NOMO-1 treated with DMSO at 0.1 percent for 48 hours (cell line): ENCODE measurements around the gene RTTN.
"Not testable (repeated sequence)": the region's sequence is repeated elsewhere in the genome, so short reads cannot be mapped to it uniquely, and the experiment has no call there.

Experiments
- DNase-seq: peaks from one replicate; lab custom pipeline; 2025; ENCODE audit not compliant: unreplicated experiment; lab: John Stamatoyannopoulos, UW

The RTTN gene

DNA sequence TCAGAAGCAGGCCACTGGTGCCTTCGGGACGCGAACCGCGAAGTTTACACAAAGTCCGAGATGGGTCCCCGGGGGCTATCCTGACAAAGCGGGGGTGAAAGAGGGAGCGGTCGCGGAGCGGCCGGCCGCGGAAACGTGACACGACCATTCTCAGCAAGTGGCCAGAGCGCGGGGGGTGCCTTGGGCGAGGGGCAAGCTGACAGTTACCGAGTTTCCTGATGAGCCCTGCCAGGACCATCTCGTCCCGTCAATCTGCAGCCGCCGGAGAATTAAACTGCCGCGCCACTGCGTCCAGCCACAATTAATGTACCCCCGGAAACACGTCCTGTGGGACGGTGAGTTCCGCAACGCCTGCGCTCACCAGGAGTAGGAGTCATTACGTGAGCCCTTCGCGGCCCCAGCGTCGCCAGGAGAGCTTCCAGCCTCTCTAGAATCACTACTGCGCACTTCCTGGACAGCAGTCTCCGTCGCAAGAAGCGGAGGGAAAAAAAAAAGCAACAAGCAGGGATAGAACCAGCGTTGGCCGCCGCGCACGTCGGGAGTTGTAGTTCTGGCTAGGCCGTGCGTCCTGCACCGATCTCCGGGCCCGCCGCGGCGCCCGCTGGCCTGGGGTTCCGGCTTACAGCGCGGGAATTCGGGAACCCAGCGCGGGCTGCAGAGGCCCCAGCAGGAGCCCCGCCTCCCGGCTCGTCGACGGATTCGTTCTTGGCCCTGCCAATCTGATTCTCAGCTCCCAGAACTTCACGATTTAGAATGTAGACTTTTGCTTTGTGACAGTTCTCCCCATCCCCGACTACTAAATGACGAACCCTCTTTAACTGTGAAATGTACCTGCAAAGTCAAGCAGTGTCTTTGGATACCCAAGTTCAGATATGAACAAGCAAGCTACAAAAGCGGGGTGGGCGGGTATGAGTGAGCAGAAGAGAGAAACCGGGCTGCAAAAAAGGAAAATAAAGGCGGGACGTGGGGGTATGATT is at the start of gene RTTN:
Gene RTTN, minus strand, starts transcription at position 267 of the 977 bp plus-strand sequence. Its CDS starts 29 bp downstream, at position 238.
- peak; percentile 91 for DNase-seq

GRCh38 chr18:70250781-70251180 is 45.3 kb upstream of the RTTN start:
- no peak for DNase-seq

DNA sequence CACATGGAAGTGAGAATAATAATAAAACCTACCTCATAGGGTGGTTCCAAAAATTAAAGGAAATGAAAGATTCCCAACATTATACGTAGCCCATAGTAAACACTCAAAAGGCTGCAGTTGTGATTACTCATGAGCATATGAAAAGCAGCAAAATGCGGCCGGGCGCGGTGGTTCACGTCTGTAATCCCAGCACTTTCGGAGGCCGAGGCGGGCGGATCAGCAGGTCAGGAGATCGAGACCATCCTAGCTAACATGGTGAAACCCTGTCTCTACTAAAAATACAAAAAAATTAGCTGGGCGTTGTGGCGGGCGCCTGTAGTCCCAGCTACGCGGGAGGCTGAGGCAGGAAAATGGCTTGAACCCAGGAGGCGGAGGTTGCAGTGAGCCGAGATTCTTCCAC is 44.4 kb upstream of the RTTN start:
- not testable (repeated sequence) for DNase-seq

DNA sequence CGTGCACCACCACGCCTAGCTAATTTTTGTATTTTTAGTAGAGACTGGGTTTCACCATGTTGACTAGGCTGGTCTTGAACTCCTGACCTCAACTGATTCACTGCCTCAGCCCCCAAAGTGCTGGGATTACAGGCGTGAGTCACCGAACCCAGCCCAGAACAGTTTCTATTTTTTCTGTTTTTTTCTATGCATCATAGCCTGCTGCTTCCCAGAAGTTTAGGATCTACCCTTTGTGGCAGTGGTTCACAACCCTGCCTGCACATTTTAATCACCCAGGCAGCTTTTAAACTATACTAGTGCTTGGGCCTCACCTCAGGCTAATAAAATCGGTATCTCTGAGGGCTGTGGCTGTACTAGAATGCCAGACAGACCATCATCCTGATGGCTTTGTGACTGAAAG is 43.6 kb upstream of the RTTN start:
- DNase-seq, result no peak

DNA sequence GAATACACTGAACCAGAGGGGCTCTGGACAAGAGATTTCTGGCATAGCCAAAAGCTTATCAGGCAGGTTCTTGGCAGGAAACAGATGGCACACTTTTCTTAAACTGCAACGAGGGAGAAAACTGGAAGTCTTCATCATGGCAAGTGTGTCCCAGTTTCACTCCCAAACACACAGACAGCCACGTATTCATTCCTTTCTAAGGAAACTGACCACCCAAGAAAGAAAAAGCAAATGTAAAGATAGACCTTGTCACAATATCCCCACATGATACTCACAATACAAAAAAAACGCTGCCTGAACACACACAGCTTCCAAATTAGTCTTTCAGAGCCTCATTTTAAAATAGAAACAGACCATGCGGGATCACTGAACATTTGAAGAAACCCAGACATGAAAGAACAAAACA is 40.6 kb upstream of the RTTN start:
- DNase-seq, result no peak

DNA sequence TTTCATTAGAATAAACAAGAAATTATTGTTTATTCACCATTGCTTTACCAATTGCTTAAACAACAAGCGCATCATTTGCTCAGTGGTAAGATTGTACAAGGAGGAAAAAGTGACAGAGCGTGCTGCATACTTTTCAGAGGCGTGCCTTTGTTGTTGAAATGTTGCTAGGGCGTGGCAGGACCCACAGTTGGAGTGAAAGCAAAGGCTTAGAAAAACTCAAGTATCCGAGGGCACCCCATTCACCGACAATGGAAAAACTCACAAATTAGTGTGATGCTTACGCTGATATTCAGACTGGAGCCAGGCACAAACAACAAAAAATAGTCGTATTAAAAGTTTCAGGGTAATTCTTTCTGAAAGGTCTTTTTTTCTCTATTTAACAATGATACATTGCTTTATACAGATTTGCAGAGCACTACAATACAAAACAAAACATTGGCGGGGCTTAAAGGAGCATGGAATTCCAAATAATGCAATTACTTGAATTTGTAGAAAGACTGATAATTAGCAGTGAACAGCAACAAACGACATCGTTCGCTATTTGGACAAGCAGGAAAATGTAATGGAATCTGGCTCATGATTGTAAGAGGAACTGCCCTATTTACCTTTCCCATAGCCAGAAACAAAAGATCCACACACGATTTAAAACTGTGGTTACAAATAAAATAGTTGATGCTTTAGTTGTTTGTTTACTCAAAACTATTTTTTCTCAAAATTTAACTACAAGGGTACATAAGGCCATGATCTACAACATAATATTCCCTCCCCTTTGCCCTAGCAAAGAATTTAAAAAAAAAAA is 37.8 kb upstream of the RTTN start:
- no peak for DNase-seq

GRCh38 chr18:70236921-70237320 is 31.4 kb upstream of the RTTN start:
- not testable (repeated sequence) for DNase-seq

DNA sequence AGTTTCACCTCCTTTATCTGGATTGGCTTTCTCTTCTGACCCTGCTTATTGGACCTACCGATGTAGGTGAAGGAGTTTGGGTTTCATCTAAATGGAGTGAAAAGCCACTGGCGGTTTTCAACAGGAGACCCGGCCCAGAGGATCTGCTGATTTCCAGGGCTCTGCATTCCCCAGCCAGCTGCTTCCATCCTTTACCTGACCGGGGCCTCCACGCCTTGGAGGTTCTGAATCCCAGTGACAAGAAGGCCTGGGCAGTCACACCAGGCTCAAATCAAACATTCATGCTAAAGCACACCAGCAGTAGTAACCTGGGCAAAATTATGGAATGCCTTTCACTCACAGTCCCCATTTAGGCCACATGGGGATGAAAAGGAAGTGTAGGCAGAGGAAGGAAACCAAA is 30.0 kb upstream of the RTTN start:
- DNase-seq, result no peak

- DNase-seq, result peak; percentile 8
These were observed 29.4 kb upstream of the RTTN start for GRCh38 chr18:70234667-70235459.

DNA sequence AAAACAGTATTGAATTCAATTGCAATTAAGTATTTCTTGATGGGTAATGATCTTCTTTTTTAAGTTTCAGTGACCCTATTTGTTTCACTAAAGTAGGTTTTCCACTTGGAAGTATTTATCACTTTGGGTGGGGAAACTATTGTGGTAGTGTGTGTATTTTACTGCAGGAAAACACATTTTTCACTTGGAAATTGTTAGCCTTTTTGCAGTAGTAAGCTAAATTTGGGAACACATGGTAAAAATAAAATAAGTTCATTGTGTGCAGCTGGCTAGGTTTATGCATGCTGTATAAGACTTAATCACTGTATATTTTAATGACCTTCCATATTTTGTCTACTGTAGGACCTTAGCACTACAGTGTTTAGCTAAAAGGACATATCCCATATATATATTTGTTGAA is 28.5 kb upstream of the RTTN start:
- no peak for DNase-seq

DNA sequence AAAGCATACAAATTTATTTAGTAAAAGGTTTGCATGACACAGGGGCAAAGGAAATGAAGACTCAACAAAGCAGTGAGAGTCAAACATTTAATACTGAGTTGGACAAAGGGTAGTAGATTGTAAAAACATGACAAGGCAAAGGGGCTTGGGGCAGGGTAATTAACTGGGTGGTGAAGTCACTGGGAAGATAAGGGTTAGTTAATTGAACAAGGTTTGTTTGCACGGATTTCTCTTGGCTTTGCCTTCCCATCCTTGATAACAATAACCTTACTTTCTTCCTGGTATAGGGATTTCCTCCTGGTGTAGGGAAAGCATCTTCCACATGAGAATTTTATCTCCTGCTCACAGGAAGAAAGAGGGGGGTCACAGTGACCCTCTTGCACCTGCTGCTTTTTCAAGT is 26.8 kb upstream of the RTTN start:
- DNase-seq, result no peak

GRCh38 chr18:70229639-70230038 is 24.2 kb upstream of the RTTN start:
- DNase-seq, result no peak

GRCh38 chr18:70228536-70228935 is 23.0 kb upstream of the RTTN start:
- DNase-seq, result peak; percentile 92

- no peak for DNase-seq
These were observed 22.0 kb upstream of the RTTN start for GRCh38 chr18:70227438-70227837.

DNA sequence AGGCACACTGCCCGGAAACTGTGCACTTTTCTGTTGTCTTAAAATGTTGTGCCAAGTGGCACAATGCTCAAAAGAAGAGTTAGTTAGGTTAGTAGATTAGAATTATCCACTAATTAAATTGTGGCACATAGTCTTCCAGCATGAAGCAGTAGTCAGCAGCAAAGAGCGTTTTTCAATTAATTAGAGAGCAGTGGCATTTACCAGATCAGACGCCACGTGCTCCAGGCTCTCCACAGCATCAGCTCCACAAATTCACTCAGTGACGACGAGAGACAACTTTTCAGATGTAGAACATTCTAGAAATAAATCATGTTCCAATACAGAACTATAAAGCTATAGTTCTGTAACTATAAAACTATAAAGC is 16.4 kb upstream of the RTTN start:
- DNase-seq, result no peak

- DNase-seq, result no peak
These were observed 15.8 kb upstream of the RTTN start for GRCh38 chr18:70221156-70221914.

DNA sequence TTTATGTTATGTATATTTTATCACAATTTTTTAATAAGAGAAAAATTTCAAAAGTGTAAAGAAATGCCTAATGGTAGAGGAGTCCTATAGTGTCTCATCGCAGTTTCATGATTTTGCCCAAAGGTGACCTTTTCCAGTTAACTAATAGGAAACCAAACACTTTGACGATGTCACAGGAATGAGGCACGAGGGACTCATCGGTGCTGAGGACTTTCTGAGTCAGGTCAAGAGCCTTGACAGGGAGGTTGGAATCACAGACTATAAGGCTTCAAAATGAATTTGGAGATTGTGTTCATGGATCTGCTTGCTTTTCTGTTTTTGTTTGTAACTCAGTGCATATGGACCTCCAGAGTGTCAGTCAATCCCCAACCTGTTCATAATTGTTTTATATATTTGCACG is 15.1 kb upstream of the RTTN start:
- DNase-seq, result no peak

GRCh38 chr18:70219688-70220087 is 14.2 kb upstream of the RTTN start:
- DNase-seq, result no peak

DNA sequence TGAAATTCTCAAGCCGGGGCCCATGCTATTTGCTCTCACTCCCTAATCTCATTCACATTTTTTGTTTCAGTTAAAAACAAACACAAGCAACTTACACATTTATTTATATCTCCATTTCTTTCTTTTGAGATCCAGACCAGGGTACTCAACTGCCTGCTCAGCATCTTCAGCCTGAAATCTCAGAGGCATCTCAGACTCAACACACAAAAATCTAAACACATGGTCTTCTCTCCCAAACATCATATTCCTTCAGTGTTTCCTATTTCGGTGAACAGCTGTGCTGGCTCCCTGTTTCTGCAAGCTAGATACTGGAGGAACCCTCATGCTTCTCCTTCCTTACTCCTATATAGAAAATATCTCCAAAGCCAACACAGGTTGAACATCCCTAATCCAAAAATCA is 11.3 kb upstream of the RTTN start:
- no peak for DNase-seq

GRCh38 chr18:70207181-70207580 is 1.7 kb upstream of the RTTN start:
- DNase-seq, result no peak

DNA sequence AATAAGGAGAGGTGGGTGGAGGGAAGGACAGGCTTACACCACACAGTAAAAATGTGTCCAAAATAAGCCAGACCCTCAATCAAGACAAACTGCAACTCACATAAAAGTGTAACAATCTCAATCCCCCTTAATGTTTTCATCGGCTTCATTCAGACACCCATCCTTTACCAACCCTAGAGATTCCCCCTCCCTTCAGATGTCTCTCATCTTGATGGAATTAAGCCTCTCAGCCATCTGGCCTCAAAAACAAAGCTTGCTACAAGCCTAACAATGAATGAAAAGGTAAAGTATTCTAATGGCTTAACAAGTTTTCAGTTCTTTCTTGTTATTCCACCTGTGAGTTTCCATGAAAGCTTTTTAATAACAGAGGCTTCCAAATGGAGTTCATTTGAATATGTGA is 5.2 kb downstream of the RTTN start:
- DNase-seq, result no peak
